Measurements from ENCODE around the gene PTS. TPM values are rescaled to one million over a fixed set of nuclear protein-coding genes. Genes with fewer than 3 reads are reported as not detected.
A peak's percentile ranks its signal among the peaks of the same experiment; 100 is the strongest.

Gene PTS
- total and polyA plus RNA-seq, 8 donors, result 7.0 to 41.5 (median 12.4) TPM

DNA sequence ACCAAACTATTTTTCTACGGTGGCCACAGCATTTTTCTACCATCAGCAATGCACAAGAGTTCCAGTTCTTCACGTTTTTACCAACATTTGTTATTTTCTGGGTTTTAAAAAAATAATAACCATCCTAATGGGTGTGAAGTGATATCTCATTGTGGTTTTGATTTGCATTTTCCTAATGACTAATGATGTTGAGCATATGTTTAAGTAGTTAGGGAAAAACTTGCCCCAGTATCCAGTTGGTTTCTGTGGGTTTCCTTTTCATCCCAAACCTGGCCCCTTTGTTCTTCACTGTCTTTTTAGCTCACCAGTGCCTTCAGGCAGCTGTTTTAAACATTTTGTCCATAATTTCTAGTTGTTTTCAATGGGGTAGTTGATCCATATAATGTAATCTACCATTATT, 14.7 kb upstream of the PTS start:
- H3K9me3 ChIP-seq, result no peaks in the 10 kb centered on the region
- no peak overlapping the region for H3K4me3 ChIP-seq
- H3K36me3 ChIP-seq, result no peaks in the 10 kb centered on the region
- no peak for DNase-seq
- intact Hi-C loops (cut with DNase I), result no loop called here
- H3K27ac ChIP-seq, result no peak overlapping the region
- 43 to 54% methylated on average over 2 of the region's 2 CpGs for WGBS, 2 donors
- ATAC-seq, result no peak
- FAIRE-seq, result no peak
- TF ChIP-seq, protein P1, sequence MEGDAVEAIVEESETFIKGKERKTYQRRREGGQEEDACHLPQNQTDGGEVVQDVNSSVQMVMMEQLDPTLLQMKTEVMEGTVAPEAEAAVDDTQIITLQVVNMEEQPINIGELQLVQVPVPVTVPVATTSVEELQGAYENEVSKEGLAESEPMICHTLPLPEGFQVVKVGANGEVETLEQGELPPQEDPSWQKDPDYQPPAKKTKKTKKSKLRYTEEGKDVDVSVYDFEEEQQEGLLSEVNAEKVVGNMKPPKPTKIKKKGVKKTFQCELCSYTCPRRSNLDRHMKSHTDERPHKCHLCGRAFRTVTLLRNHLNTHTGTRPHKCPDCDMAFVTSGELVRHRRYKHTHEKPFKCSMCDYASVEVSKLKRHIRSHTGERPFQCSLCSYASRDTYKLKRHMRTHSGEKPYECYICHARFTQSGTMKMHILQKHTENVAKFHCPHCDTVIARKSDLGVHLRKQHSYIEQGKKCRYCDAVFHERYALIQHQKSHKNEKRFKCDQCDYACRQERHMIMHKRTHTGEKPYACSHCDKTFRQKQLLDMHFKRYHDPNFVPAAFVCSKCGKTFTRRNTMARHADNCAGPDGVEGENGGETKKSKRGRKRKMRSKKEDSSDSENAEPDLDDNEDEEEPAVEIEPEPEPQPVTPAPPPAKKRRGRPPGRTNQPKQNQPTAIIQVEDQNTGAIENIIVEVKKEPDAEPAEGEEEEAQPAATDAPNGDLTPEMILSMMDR (IDR thresholded peaks at IDR 0.05), result no peak
- no peaks in the 10 kb centered on the region for H3K27me3 ChIP-seq
- H3K4me1 ChIP-seq, result no peaks in the 10 kb centered on the region

DNA sequence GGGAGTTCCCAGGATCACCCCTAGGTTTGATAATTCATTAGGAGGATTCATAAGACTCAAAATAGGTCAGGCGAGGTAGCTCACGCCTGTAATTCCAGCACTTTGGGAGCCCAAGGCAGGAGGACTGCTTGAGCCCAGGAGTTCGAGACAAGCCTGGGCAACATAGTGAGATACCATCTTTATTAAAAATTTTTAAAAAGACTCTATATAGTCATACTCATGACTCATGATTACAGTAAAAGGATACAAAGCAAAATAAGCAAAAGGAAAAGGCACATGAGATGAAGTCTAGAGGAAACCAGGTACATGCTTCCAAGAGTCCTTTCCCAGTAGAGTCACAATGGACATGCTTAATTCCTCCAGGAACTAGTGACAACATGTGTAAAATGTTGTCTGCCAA, 13.9 kb upstream of the PTS start:
- no peaks in the 10 kb centered on the region for H3K36me3 ChIP-seq
- H3K27ac ChIP-seq, result no peak overlapping the region
- FAIRE-seq (no peak), ATAC-seq (no peak), DNase-seq (no peak)
- no peaks in the 10 kb centered on the region for H3K9me3 ChIP-seq
- TF ChIP-seq, protein P1 (IDR thresholded peaks at IDR 0.05), result no peak
- no peaks in the 10 kb centered on the region for H3K4me1 ChIP-seq
- no peak overlapping the region for H3K4me3 ChIP-seq
- intact Hi-C loops (cut with DNase I), result no loop called here
- 87 to 88% methylated on average over 3 of the region's 3 CpGs for WGBS, 2 donors
- H3K27me3 ChIP-seq, result no peaks in the 10 kb centered on the region

DNA sequence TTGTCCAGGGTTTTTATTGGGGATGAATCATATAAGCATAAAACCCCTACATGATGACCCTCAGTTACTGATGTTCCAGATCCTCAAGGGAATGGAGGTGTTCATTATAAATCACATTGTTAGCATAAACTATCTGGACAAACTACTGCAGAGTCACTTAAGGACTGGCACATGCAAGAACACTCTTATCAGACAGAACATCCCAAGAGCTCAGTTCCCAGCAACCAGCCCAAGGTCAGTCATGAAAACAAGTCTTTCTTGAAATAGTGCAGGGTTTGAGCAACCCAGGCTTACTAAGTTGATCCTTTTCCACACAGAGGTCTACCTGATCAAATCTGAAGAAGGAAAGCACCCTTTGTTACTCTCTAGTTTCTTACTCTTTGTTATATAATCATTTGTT, 13.5 kb upstream of the PTS start:
- peak in 2 of 4 donors; percentile 36 to 42 for ATAC-seq
- TF ChIP-seq, protein P1 (IDR thresholded peaks at IDR 0.05), result no peak
- Histone ChIP-seq H3K4me1 (no peaks in the 10 kb centered on the region), H3K27me3 (no peaks in the 10 kb centered on the region), H3K27ac (no peak overlapping the region), H3K4me3 (no peak overlapping the region), H3K9me3 (no peaks in the 10 kb centered on the region), H3K36me3 (no peaks in the 10 kb centered on the region)
- FAIRE-seq, result no peak
- intact Hi-C loops (cut with DNase I), result no loop called here
- DNase-seq, result no peak

DNA sequence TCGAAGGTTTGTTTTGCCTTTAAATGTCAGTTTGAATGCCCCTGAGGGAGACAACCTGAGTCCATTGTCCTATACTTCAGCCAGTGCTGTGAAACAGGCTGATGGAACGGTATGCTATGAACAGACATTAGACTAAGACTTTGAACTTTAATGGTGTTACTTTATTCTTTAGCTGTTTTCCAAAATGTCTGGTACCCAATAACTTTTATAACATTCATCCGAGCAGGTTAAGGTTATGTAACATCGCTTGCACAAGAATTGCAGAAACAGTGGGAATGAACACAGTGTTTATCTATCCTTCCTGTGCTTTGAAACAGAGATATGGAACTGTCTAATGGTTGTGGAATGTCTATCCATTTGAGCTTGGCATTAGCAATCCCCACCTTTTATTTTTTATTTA, 12.5 kb upstream of the PTS start:
- ATAC-seq (no peak), FAIRE-seq (no peak), DNase-seq (no peak)
- TF ChIP-seq, protein P1 (IDR thresholded peaks at IDR 0.05), result no peak
- WGBS, 2 donors, result 84 to 92% methylated on average over 4 of the region's 4 CpGs
- H3K4me3 ChIP-seq, result no peak overlapping the region
- no peaks in the 10 kb centered on the region for H3K27me3 ChIP-seq
- no peak overlapping the region for H3K27ac ChIP-seq
- no peaks in the 10 kb centered on the region for H3K4me1 ChIP-seq
- H3K9me3 ChIP-seq, result no peaks in the 10 kb centered on the region
- H3K36me3 ChIP-seq, result no peaks in the 10 kb centered on the region
- intact Hi-C loops (cut with DNase I), result no loop called here

DNA sequence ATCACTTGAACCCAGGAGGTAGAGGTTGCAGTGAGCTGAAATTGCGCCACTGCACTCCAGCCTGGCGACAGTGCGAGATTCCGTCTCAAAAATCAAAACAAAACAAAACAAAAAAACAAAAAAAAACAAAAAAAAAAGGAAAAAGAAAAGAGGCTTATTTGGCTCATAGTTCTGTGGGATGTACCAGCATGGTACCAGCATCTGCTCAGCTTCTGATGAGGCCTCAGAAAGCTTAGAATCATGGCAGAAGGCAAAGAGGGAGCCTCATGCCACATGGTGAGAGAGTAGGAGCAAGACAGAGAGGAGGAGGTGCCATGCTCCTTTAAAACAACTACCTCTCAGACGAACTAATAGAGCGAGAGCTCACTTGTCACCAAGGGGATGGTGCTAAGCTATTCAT, 10.6 kb upstream of the PTS start:
- no peak overlapping the region for H3K27ac ChIP-seq
- no peaks in the 10 kb centered on the region for H3K27me3 ChIP-seq
- no peaks in the 10 kb centered on the region for H3K36me3 ChIP-seq
- no peaks in the 10 kb centered on the region for H3K9me3 ChIP-seq
- DNase-seq (no peak), ATAC-seq (no peak), FAIRE-seq (no peak)
- 83 to 91% methylated on average over 6 of the region's 6 CpGs for WGBS, 2 donors
- no peak overlapping the region for H3K4me3 ChIP-seq
- intact Hi-C loops (cut with DNase I), result no loop called here
- no peaks in the 10 kb centered on the region for H3K4me1 ChIP-seq
- TF ChIP-seq, protein P1 (IDR thresholded peaks at IDR 0.05), result no peak

All from pancreas (tissue), 10 donors.